Hepatocyte (in vitro differentiated cells): Measurements from ENCODE around the gene LCE1E. TPM values are rescaled to one million over a fixed set of nuclear protein-coding genes. Genes with fewer than 3 reads are reported as not detected.

Experiments used
- DNase-seq: peaks from one replicate; pipeline ENCODE4 v3.0.0-alpha.2; 2016; ENCODE audit warnings: low spot score
- H2AFZ ChIP-seq: fragments of 200-600 bp; sonication (generic); 2 replicates; pipeline ENCODE4 v1.6.0; 2016; ENCODE audit warnings: antibody characterized with exemption, mild to moderate bottlenecking
- H3K27ac ChIP-seq: fragments of 200-600 bp; sonication (generic); 2 replicates; pipeline ENCODE4 v1.5.1; 2016; ENCODE audit warnings: mild to moderate bottlenecking
- H3K27me3 ChIP-seq: fragments of 200-600 bp; sonication (generic); 2 replicates; pipeline ENCODE4 v1.6.1; 2016
- H3K36me3 ChIP-seq: fragments of 200-600 bp; sonication (generic); replicated peaks from 2 replicates; pipeline ENCODE4 v1.5.1; 2016; ENCODE audit warnings: low read depth; ENCODE audit not compliant: insufficient read depth
- H3K4me1 ChIP-seq: fragments of 200-600 bp; sonication (generic); 2 replicates; pipeline ENCODE4 v1.5.1; 2016; ENCODE audit warnings: mild to moderate bottlenecking, moderate library complexity; ENCODE audit not compliant: insufficient read depth
- H3K4me2 ChIP-seq: fragments of 200-600 bp; sonication (generic); 2 replicates; pipeline ENCODE4 v1.6.0; 2016
- H3K4me3 ChIP-seq: fragments of 200-600 bp; sonication (generic); 2 replicates; pipeline ENCODE4 v1.5.1; 2016; ENCODE audit warnings: mild to moderate bottlenecking
- H3K79me2 ChIP-seq: fragments of 200-600 bp; sonication (generic); 2 replicates; pipeline ENCODE4 v1.6.0; 2017; ENCODE audit warnings: mild to moderate bottlenecking
- H3K9me2 ChIP-seq: fragments of 200-600 bp; sonication (generic); replicated peaks from 2 replicates; pipeline ENCODE4 v1.6.0; 2017; ENCODE audit warnings: mild to moderate bottlenecking; ENCODE audit not compliant: insufficient read depth
- H3K9me3 ChIP-seq: fragments of 200-600 bp; sonication (generic); 2 replicates; pipeline ENCODE4 v1.5.1; 2016; ENCODE audit warnings: low read depth, mild to moderate bottlenecking
- H4K20me1 ChIP-seq: fragments of 200-600 bp; sonication (generic); 2 replicates; pipeline ENCODE4 v1.6.0; 2016; ENCODE audit warnings: mild to moderate bottlenecking; ENCODE audit not compliant: insufficient read depth, poor library complexity, severe bottlenecking
- CTCF ChIP-seq: fragments of 200-600 bp; sonication (generic); IDR thresholded peaks from 2 replicates; pipeline ENCODE4 v1.5.1; 2016; ENCODE audit warnings: antibody characterized with exemption, mild to moderate bottlenecking; ENCODE audit not compliant: poor library complexity
- EZH2 ChIP-seq: fragments of 200-600 bp; sonication (generic); IDR thresholded peaks from 2 replicates; pipeline ENCODE4 v1.6.1; 2016; ENCODE audit warnings: antibody characterized with exemption, mild to moderate bottlenecking, borderline replicate concordance
- EZH2phosphoT487 ChIP-seq: fragments of 200-600 bp; sonication (generic); IDR thresholded peaks from one replicate; pipeline ENCODE4 v1.6.1; 2018; ENCODE audit warnings: antibody characterized with exemption, mild to moderate bottlenecking, low read depth, moderate library complexity; ENCODE audit not compliant: unreplicated experiment, severe bottlenecking
- WGBS: methylation state at CpG from one replicate; pipeline ENCODE4 v1.1.6; 2016; ENCODE audit warnings: low lambda C conversion rate; ENCODE audit errors: missing lambda C conversion rate; 5-methylcytosine and 5-hydroxymethylcytosine counted together
- polyA plus RNA-seq: library from polyadenylated mRNA; unstranded; fragments of >200 nt; fragmentation: Nextera tagmentation; extraction: Ambion mirVana; gene quantifications from 2 replicates; pipeline ENCODE4 v1.2.1, GENCODE V29; 2016
- total RNA-seq: library from RNA; depleted of rRNA; stranded (reverse); fragments of >200 nt; gene quantifications from 2 replicates; pipeline ENCODE4 v1.2.3, GENCODE V29; 2014

The LCE1E gene
- total and polyA plus RNA-seq, 2 experiments from 2014 or later, result not detected

GRCh38 chr1:152776361-152776760 lies 9.7 kb upstream of the LCE1E start:
- no peaks in the 10 kb centered on the region for H4K20me1 ChIP-seq
- no peak overlapping the region for H3K4me3 ChIP-seq
- TF ChIP-seq EZH2phosphoT487 (no peak), CTCF (no peak), EZH2 (no peak)
- H3K79me2 ChIP-seq, result no peaks in the 10 kb centered on the region
- 70% methylated on average over 11 of the region's 11 CpGs for WGBS
- H3K4me1 ChIP-seq, result no peaks in the 10 kb centered on the region
- no peaks in the 10 kb centered on the region for H3K27me3 ChIP-seq
- H3K9me2 ChIP-seq, result no peaks in the 10 kb centered on the region
- H3K4me2 ChIP-seq, result no peak overlapping the region
- H3K36me3 ChIP-seq, result no peaks in the 10 kb centered on the region
- H3K9me3 ChIP-seq, result peaks cover 5% of the 10 kb centered on the region
- no peak for DNase-seq
- H2AFZ ChIP-seq, result no peak overlapping the region
- no peak overlapping the region for H3K27ac ChIP-seq

GRCh38 chr1:152777510-152778137 lies 8.4 kb upstream of the LCE1E start:
- H3K4me2 ChIP-seq, result no peak overlapping the region
- no peaks in the 10 kb centered on the region for H3K27me3 ChIP-seq
- 58% methylated on average over 4 of the region's 4 CpGs for WGBS
- no peak overlapping the region for H3K4me3 ChIP-seq
- no peak overlapping the region for H2AFZ ChIP-seq
- H3K9me2 ChIP-seq, result no peaks in the 10 kb centered on the region
- H3K36me3 ChIP-seq, result no peaks in the 10 kb centered on the region
- H3K4me1 ChIP-seq, result no peaks in the 10 kb centered on the region
- no peak for DNase-seq
- TF ChIP-seq CTCF (no peak), EZH2 (no peak), EZH2phosphoT487 (no peak)
- H3K9me3 ChIP-seq, result peaks cover 5% of the 10 kb centered on the region
- no peaks in the 10 kb centered on the region for H4K20me1 ChIP-seq
- H3K79me2 ChIP-seq, result no peaks in the 10 kb centered on the region
- no peak overlapping the region for H3K27ac ChIP-seq

GRCh38 chr1:152783095-152783494 lies 3.0 kb upstream of the LCE1E start:
- 58% methylated on average over 2 of the region's 2 CpGs for WGBS
- TF ChIP-seq CTCF (no peak), EZH2phosphoT487 (no peak), EZH2 (no peak)

GRCh38 chr1:152795686-152796085 lies 9.6 kb downstream of the LCE1E start:
- H3K36me3 ChIP-seq, result no peaks in the 10 kb centered on the region
- H4K20me1 ChIP-seq, result no peaks in the 10 kb centered on the region
- no peak overlapping the region for H2AFZ ChIP-seq
- no peak for TF ChIP-seq CTCF
- no peak for TF ChIP-seq EZH2phosphoT487
- TF ChIP-seq EZH2, result no peak
- H3K9me3 ChIP-seq, result peaks cover 9% of the 10 kb centered on the region
- H3K4me1 ChIP-seq, result no peaks in the 10 kb centered on the region
- no peaks in the 10 kb centered on the region for H3K9me2 ChIP-seq
- H3K27me3 ChIP-seq, result no peaks in the 10 kb centered on the region
- no peak overlapping the region for H3K4me3 ChIP-seq
- DNase-seq, result no peak
- H3K4me2 ChIP-seq, result no peak overlapping the region
- no peaks in the 10 kb centered on the region for H3K79me2 ChIP-seq
- no peak overlapping the region for H3K27ac ChIP-seq
- 50% methylated on average over 4 of the region's 4 CpGs for WGBS

More at GRCh38 chr1:152783095-152783494, 3.0 kb upstream of the LCE1E start:
- no peak overlapping the region for H3K27ac ChIP-seq
- no peaks in the 10 kb centered on the region for H3K79me2 ChIP-seq
- no peaks in the 10 kb centered on the region for H4K20me1 ChIP-seq
- H3K36me3 ChIP-seq, result no peaks in the 10 kb centered on the region
- no peak for DNase-seq
- no peaks in the 10 kb centered on the region for H3K27me3 ChIP-seq
- no peak overlapping the region for H3K4me2 ChIP-seq
- H3K9me3 ChIP-seq, result no peaks in the 10 kb centered on the region
- H3K4me3 ChIP-seq, result no peak overlapping the region
- no peaks in the 10 kb centered on the region for H3K9me2 ChIP-seq
- no peak overlapping the region for H2AFZ ChIP-seq
- no peaks in the 10 kb centered on the region for H3K4me1 ChIP-seq
